ENCODE measurements around the gene BRCC3. TPM values are rescaled to one million over a fixed set of nuclear protein-coding genes. Genes with fewer than 3 reads are reported as not detected.

The BRCC3 gene
- total and polyA plus RNA-seq, 2 of the 13 experiments (the other 11 are each of a cell fraction or from before 2014, with no cell fraction given) = 19.8 to 24.3 TPM

DNA sequence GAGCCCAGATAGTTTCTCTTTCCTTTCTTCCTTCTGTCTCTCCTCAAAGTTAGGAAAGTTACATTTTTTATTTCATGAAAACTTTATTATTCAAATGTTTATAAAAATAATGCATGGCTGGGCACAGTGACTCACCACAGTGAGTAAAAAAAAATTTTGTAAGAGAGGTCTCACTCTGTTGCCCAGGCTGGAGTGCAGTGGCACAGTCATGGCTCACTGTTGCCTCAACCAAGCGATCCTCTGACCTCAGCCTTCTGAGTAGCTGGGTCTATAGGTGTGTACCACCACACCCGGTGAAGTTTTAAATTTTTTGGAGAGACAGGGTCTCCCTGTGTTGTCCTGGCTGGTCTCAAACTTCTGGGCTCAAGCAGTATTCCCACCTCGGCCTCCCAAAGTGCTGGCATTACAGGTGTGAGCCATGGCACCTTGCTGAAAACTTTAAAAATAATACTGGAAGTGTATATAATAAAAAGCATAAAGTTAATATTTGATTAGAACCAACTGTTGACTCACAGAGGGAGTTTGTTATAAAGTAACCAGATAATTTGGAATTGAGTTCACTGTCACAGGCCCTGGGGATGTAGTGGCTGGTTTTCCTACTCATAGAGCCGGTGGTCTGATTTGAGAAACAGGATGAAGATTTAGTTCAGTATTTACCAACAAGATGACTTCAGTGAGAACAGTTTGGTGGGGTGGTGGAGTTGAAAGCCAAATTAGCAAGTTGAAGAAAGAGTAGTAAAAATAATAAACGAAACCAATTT lies 18.4 kb upstream of the BRCC3 start:
- Histone ChIP-seq H3K36me3 (replicated peaks in 1 of 2; ENCODE audit: control insufficient read depth in 1 of 2, insufficient read depth in 2 of 2, low read length in 2 of 2) (peaks cover 2 to 3% of the 10 kb centered on the region in 2 experiments; a peak in 3 of 5 replicates), H3K79me2 (ENCODE audit: insufficient read depth, low read length) (no peaks in the 10 kb centered on the region), H3K27ac (ENCODE audit: extremely low read length, insufficient read depth, low read length) (no peak overlapping the region), H3K4me1 (ENCODE audit: insufficient read depth, low read length) (peaks cover 12% of the 10 kb centered on the region), H3K9ac (ENCODE audit: insufficient read depth, low read depth, low read length) (no peak overlapping the region), H3K4me2 (ENCODE audit: low read depth, low read length) (no peak overlapping the region), H4K20me1 (ENCODE audit: insufficient read depth, low read length) (no peaks in the 10 kb centered on the region), H3K4me3 (replicated peaks in 1 of 3; ENCODE audit: insufficient read depth in 1 of 3, low read depth in 2 of 3, low read length in 3 of 3) (no peak overlapping the region), H3K9me3 (ENCODE audit: low read length) (no peaks in the 10 kb centered on the region), H2AFZ (ENCODE audit: low read length) (no peak overlapping the region), H3K27me3 (ENCODE audit: control insufficient read depth in 1 of 2, insufficient read depth in 2 of 2, low read length in 2 of 2) (no peaks in the 10 kb centered on the region)
- ChIA-PET CTCF (ENCODE audit: low intra/inter-chr PET ratio, low total read pairs) (no interaction called here), POLR2A (no interaction called here)
- no TSS peak for BruUV-seq (replicated peaks)
- no peak for TF ChIP-seq HIVEP1 (CRISPR knock-in tag; IDR thresholded peaks at IDR 0.05)
- TF ChIP-seq BATF2 (CRISPR knock-in tag; IDR thresholded peaks at IDR 0.05) = no peak
- TF ChIP-seq SP1 (IDR thresholded peaks at IDR 0.05) = no peak
- no peak for TF ChIP-seq SP1 (CRISPR knock-in tag; IDR thresholded peaks at IDR 0.05)
- TF ChIP-seq KDM1A (CRISPR knock-in tag; IDR thresholded peaks at IDR 0.05) = no peak
- TF ChIP-seq ZNF138 (CRISPR knock-in tag; IDR thresholded peaks at IDR 0.05; ENCODE audit: low read depth) = no peak
- TF ChIP-seq, protein P1, sequence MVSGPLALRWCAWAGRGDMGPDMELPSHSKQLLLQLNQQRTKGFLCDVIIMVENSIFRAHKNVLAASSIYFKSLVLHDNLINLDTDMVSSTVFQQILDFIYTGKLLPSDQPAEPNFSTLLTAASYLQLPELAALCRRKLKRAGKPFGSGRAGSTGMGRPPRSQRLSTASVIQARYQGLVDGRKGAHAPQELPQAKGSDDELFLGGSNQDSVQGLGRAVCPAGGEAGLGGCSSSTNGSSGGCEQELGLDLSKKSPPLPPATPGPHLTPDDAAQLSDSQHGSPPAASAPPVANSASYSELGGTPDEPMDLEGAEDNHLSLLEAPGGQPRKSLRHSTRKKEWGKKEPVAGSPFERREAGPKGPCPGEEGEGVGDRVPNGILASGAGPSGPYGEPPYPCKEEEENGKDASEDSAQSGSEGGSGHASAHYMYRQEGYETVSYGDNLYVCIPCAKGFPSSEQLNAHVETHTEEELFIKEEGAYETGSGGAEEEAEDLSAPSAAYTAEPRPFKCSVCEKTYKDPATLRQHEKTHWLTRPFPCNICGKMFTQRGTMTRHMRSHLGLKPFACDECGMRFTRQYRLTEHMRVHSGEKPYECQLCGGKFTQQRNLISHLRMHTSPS (CRISPR knock-in tag; IDR thresholded peaks at IDR 0.05; ENCODE audit: low read depth) = no peak
- ATAC-seq (no peak), FAIRE-seq (no peak), DNase-seq (ENCODE audit: low spot score) (no peak)
- WGBS (ENCODE audit: low lambda C conversion rate) = 97% methylated on average over 3 of the region's 5 CpGs
- intact Hi-C loops (cut with micrococcal nuclease; ENCODE audit: unreplicated experiment) (no loop called here), in situ Hi-C loops (cut with HindIII; ENCODE audit: extremely low pct_ligation_motif_present, low pct_unique_long_range_greater_than_20kb) (loop anchor here (10.0 kb wide), 1 partner anchor 68 kb away; no protein-coding TSS in a partner anchor)

Data from HepG2 (cell line).